Measurements from ENCODE around the gene ABLIM2.
A peak's percentile ranks its signal among the peaks of the same experiment; 100 is the strongest.

ABLIM2 gene

DNA sequence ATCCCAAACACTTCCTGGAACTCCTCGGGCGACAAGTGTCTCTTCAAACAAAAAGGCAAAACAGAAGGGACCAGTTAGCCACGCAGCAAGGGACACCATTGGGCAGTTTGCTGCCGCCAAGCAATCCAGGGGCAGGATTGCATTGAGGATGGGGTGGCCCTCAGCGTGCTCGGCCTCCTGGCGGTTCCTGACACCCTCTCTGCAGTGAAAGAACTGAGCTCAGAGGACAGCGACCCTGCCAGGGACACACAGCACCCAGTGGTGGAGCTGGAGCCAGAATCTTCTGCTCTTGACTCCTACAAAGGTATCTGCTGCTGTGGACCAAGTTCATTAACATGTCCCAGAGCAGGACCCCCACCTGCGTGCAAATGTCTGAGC lies 191.6 kb downstream of the ABLIM2 start:
- no peak for DNase-seq

DNA sequence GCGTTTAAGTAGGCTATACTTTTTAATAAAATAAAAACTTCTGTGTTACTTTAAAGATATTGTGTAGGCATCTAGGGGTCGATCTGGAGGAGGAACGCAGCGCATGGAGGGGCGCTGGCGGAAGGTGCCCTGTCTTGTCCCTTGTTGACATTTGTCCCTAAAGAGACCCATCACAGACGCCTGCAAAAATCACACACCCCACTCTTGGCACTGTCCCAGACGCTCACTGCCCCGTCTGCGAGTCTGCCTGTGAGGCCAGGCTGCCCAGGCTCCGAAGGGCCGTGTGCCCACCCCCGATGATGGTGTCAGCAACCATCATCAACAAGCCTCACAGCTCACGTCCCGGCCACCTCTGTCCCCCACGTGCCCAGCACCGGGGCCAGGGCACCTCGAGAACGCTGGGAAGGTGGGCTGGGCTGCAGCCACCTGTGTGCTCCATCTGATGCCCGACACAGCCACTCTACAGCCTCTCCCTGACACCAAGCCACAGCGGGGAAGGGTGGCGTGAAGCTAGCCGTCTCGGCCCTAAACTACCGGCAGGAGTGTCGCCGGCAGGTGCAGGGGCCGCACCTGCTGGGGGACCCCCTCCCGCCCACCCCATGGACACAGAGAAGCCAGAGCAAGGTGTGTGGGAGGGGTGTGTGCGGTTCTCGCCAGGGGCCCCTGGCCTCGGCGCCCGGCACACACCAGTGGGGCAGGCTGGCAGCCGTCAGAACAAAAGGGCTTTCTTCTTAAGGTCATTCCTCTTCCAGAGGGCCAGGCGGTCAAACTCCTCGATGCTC lies 192.1 kb downstream of the ABLIM2 start:
- DNase-seq = no peak

DNA sequence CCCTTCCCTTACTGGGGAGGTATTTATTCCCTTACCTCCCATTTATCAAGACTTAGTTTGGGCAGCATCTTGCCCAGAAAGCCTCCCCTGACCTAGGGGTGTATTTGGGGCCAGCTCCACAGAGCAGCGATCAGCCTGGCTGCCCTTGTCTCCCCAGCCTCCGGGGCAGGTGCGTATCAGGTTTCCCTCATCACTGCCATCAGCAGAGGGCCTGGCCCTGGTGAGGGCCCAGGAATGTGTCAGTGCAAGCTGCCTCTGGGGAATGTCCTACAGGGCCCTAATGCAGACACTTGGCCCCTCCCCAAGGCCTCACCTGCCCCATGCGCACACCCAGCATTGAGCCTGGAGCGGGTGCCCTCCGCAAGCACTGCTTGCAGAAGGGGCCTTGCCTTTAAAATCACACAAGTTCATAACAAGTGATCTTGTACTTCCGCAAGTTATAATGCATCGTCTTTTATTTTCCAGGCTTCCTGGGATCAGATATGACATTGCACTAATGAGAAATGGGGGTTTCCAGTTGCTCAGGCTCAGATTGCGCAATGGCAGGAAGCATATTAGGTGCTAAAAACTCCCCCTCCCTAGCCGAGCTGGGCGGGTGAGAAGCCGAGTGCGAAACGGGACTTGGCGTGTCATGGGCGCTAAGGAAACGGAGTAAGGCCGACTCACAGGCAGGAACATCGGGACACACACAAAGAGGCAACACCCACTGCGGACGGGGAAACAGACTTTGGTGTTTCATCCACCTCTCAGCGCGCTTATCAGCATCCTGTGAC lies 193.5 kb downstream of the ABLIM2 start:
- DNase-seq = peak in 2 of 51 donors; percentile 15 to 26

DNA sequence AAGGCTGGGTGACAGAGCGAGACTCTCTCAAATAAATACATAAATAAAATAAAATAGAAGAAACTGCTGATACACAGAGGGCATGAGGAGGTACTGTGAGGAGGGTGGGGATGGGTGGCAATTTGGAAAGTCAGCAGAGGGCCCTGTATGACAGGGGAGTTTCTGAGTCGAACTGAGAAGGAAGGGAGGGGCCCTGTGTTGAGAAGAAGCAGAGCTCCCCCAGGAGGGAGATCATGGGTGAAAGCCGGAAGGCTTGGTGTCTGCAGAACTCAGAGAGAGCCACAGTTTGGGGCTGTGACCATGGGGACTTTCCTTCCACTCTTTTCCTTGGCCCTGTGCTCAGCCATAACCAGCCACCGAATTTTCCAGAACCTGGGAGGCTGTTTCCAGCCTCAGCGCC lies 194.2 kb downstream of the ABLIM2 start:
- no peak for DNase-seq

DNA sequence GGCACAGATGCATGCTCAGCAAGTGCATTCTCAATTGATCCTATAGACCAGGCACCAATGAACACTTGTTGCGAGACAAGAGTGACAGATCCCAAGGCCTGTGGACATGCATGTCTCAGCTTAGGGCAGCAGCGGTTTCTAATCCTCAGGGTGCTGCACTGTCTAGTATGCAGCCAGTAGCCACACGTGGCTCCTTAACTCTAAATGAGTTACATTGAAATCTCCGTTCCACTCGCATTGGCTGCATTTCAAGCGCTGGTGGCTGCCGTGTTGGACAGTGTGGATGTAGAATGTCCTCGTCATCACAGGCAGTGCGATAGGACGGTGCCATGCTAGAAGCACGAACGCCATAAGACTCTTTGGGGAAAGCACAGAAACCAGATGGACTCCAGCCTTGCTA lies 194.9 kb downstream of the ABLIM2 start:
- DNase-seq = no peak

DNA sequence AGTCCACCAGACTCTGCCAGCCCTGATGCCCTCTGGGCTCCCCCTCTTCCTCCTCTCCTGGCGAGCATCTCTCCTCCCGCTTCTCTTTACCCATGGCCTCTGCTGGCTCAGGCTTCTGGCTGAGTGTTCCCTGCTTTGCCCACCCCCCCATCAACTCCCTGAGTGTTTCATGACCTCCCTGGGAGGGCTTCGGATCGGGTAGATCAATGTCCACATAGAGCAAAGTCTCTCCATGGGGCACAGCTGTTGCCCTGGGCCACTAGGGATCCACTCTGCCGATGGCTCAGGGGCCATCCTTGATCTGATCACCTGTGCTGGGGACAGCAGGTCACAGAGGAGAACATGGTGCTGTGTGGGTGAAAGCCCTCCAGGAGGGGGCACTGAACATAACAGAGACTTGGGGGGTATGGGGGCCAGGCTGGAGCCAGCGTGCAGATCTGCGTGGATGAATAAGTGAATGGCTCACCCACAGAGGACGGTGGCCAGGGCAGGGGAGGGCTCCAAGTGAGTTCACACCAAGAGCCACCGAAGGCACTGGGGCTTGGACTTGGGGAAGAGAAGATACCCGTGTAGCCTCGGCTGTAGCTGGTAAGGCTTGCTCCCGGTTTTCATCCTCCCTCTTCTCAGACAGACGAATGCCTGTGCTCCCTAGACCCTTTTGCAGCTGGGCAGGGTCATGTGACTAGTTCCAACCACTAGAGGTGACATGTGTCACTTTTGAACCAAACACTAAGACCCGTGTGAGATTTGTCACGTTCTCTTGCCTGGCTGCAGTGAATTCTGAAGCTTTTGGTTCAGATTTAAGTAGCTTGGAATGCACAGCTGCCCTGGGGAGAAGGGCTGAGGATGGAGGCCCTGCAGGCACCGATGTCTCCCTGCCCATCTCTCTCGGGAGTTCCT lies 195.8 kb downstream of the ABLIM2 start:
- DNase-seq = no peak

DNA sequence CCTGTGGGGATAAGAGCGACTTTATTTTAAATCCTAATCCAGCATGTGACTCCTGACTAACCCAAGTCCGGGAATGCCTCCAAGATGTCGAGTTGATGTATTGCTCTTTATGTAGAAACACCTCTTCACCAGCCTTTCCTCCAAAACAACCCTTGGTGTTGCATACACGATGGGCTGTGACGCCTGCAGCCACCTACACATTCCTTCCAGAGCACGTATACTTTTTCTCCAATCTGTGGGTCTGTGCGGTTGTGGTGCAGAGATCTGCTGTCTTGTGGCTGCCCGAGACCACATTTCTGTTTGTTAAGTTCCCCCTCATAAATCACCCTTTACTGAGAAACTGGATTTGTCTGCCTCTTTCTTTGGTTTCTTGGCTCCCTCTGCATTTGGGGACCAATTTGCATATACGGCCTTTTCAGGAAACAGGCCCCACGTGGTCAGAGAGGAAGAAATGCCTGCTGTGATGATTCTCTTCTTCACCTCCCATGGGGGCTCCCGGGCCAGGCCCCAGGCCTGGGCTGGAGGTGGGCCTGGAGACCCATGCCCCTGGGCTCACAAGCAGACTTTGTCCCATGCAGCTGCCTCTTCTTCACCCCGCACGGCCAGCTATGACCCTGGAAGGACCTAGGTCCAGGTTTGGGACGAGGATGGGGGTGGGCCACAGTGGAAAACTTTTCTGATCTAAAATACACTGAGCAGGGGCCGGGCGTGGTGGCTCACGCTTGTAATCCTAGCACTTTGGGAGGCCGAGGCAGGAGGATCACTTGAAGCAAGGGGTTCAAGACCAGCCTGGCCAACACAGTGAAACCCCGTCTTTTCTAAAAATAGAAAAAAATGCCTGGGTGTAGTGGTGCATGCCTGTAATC lies 197.6 kb downstream of the ABLIM2 start:
- peak in 2 of 51 donors; percentile 24 to 73 for DNase-seq

DNA sequence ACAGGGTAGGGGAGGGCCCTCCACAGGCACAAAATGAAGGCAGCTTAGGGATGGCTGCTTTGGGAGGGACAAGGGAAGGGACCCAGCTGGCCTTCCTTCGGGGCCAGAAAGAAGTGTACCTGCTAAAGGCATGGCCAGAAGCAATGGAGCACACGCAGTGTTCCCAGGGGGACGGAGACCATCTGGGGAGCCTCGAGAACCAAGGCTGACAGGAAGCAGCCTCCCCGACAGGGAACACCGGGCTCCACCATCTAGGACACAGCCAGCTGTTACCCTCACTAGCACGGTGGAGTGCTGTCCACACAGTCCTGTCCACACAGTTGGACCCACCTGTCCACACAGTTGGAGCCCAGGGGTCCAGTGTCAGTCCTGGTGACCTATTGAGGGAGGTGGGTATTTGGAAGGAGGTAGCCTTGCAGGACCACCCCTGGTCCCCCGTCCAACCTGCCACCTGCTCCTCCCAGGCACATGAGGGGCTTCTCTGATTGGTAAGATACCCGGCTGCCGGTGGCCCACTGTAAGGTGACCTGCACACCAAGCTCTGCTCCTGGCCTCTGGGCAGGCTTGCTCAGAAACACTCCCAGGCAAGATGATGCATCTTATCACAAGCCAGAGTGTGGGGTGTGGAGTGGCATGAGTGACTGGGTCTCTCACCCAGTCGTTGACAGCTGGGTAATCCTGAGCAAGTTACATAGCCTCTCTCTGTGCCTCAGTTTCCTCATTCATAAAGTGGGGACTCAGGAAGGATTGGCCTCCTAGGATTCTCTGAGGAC lies 198.4 kb downstream of the ABLIM2 start:
- DNase-seq = peak in 1 of 51 donors; percentile 73

DNA sequence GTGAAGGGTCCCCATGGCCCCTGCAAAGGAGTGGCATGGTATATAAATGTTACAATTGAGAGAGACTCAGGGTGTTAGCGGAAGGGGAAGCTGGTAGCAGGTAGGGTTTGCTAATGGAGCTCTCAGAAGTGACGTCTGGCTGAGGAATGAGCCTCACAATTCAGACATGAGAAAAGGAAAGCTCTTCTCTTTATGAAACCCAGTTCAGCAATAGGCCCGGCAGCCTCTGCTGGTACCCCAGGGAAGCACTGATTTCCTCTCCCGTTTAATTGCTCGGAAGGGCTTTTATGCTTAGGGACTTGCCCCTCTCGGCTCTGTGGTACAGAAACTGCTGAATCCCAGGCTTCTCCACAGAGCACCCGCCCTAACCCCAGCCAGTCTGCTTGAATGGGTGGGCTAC lies 199.5 kb downstream of the ABLIM2 start:
- DNase-seq = no peak

DNA sequence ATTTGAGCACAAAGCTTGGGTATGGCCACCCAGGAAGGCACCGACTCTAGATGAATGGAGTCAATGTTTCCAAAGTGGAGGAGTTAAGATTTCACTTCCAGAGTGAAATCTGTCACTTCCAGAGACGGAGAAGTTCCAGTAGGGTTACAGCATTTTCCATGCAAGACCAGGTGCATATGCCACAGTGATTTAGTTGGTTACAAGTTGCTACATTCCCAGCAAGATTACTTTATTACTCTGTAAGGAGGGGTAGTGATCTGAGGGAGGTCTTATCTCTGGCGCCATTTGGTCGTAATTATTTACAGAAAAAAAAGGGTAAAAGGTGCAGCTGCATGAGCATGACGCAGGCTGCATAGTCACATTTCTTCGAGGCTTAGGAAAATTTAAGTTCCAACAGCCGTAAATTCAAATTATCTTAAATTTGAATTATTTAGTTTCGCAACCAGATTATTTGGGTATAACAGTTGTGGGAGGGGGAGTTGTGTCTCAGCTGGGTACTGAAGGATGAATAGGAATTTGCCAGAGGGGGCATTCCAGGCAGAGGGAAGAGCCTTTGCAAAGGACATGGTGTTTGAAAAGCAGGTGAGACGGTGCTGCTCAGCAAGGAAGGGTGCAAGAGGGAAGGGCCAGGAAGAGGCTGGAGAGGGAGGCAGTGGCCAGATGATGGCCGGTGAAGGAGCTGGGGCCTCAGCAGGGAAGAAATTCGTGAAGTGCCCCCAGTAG lies 201.5 kb downstream of the ABLIM2 start:
- no peak for DNase-seq

DNA sequence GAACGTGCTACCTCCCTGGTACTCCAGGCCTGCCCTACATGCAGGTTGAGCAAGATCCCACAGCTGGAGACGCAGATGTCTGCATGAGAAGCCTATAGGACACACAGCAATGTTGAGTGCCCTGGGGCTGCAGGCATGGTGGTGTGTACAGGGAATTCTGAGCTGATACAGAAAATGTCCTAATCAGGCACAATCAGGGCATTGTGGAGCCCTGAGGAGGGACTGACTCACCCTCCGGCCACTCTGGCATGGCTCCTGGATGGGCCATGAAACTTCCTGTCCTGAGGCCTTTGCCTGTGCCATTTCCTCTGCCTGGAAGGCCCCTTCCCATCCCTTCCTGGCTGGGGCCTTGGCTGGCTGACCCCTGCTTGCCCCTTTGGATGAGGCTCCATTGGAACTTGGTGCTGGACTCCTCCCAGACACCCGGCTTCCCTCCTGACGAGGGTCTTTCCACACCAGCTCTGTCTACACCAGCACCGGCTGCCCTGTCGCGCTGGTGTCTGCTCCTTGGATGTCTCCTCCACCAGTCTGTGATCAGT lies 202.3 kb downstream of the ABLIM2 start:
- peak in 22 of 51 donors; percentile 18 to 78 (median 37) for DNase-seq

DNA sequence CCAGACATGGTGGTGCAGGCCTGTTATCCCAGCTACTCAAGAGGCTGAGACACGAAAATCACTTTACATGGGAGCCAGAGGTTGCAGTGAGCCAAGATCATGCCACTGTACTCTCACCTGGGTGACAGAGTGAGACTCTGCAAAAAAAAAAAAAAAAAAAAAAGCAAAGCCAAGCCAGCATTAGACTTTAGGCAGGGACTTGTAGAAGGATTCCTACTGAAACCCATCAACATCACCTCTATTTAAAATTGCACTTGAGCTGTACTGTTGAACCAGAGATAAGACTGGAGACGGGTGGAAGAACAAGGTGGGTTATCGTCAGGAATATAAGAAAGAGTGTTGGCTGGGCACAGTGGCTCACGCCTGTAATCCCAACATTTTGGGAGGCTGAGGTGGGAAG lies 203.2 kb downstream of the ABLIM2 start:
- DNase-seq = no peak

DNA sequence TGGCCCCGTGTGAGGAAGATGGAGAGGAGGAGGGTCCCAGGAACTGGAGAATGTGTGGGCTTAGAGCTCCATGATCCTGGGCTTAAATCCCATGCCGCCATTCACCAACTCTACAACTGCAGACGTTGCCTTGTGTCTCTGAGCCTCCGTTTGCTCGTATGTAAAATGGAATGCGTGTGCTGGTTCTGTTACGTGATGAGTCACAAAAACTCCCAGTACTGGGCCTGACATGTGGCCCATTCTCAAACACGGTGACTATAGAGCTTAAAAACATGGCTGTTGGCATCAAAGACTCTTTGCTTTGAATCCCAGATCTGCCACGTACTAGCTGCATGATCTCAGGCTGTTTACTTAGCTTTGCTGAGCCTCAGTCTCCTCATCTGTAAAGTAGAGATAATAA lies 206.0 kb downstream of the ABLIM2 start:
- DNase-seq = no peak

DNA sequence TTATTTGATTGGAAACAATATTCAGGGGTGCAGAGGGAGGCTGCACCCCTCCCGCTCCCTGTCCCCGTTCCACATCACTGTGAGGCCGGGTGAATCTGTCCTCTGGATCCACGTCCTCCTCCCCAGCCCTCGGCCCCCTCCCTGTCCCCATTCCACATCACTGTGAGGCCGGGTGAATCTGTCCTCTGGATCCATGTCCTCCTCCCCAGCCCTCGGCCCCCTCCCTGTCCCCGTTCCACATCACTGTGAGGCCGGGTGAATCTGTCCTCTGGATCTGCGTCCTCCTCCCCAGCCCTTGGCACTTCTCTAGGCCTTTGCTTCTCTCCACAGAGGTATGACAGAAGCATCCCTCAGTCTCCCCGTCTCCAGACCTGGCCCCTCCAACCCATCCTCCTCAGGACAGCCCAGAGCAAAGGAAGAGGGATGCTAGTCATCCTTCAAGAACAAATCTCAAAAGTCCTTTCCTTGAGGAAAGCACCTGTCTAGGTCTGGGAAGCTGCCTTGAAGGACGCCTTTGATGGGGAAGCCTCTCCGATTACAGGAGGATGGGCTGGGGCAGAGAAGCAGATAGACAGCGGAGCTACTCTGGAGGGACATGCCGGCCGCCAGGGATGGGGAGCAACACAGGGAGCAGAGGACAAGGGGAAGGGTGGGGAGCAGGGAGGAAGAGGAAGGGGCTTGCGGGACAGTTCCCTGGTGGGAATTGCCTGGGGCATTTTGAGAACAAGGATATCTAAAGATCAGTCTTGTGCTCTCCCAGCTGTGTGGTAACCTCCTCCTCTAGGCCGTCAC lies 208.1 kb downstream of the ABLIM2 start:
- no peak for DNase-seq

DNA sequence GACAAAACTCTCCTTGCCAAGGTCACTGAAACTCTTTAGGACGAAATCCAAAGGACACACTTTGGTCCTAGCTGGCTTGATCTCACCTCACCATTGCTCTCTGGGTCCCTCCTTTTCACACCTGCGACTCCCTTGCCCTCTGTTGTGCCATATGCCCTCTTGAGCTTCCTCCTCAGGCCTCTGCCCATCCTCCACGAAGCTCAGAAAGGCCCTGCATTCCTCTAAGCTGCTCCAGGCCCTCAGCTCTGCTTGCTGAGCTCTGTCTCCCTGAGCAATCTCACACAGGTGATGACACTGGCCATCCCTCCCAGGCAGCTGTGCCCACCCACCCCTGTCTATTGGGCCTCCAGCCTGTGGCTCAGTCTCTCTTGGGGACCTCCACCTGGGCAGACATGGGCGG lies 208.9 kb downstream of the ABLIM2 start:
- DNase-seq = no peak

DNA sequence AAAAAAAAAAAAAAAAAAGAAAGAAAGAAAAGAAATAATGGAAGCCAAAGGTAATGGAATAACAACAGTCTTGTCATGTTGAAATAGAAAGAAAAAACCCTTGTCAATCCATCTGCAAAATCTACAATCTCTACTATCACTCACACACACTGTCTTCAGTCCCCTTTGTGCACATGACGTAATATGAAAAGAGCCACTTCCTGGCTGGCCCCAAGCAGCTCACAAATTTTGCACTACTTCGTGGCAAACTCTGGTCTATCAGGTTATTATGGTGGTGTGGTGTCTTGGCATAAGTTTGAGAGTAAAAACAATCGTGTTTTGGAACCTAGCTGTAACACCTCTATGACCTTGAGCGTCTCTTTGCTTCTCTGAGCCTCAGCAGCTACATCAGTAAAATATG lies 210.7 kb downstream of the ABLIM2 start:
- no peak for DNase-seq

DNA sequence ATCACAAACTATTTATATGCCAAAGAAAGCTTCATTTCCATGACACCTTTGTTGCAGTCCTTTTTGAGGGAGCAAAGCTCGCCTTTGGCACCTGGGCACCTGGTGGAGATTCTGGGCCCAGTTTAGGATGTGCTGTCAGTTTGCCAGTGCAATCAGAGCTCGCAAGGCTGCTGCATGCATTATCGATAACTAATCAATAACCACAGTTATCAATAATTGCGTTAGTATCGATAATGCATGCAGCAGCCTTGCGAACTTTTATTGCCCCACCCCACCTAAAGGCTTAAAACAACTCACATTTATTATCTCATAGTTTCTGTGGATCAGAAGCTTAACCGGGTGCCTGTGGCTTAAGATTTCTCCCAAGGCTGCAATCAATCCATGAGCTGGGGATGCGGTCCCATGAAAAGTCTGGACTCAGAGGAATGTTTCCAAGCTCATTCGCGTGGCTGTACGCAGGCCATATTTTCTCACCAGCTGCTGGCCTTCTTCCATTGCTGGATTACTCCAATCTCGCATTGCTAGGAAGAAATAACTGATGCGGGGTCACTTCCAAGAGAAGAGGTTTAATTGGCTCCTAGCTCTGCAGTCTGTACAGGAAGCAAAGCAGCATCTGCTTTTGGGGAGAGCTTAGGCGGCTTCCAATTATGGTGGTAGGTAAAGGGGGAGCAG lies 212.8 kb downstream of the ABLIM2 start:
- DNase-seq = no peak

Measured in hypothalamus (tissue), 51 donors.